Measurements from ENCODE around the gene ACMSD. TPM values are rescaled to one million over a fixed set of nuclear protein-coding genes. Genes with fewer than 3 reads are reported as not detected.

The ACMSD gene
- total and polyA plus RNA-seq, 12 donors = 0.32 to 1.9 (median 0.61) TPM; not detected in 5

DNA sequence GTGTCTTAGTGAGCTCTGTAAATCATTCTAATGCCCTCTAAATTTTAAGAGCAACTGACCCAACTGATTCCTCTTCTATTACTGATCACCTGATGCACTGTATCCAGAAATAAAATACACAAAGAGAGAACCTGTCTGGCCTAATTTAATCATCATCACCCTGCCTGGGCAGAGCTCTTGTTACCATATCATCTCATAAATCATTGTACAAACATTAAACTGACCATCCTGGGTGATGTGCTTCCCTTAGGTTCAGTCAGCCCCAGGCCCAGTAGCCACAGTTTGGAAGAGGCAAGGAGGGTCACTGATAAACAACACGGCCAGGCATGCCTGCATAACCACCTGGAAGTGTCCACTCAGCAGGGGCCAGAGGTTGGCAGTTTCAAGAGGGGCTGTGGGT, 22.7 kb upstream of the ACMSD start:
- Histone ChIP-seq H3K4me3 (no peak overlapping the region), H3K27me3 (no peaks in the 10 kb centered on the region), H3K36me3 (replicated peaks in 1 of 2) (no peaks in the 10 kb centered on the region), H3K4me1 (replicated peaks in 1 of 2) (no peaks in the 10 kb centered on the region), H3K9me3 (replicated peaks in 1 of 3) (no peaks in the 10 kb centered on the region), H3K27ac (no peak overlapping the region)
- intact Hi-C loops (cut with DNase I) = no loop called here
- TF ChIP-seq, protein P1, sequence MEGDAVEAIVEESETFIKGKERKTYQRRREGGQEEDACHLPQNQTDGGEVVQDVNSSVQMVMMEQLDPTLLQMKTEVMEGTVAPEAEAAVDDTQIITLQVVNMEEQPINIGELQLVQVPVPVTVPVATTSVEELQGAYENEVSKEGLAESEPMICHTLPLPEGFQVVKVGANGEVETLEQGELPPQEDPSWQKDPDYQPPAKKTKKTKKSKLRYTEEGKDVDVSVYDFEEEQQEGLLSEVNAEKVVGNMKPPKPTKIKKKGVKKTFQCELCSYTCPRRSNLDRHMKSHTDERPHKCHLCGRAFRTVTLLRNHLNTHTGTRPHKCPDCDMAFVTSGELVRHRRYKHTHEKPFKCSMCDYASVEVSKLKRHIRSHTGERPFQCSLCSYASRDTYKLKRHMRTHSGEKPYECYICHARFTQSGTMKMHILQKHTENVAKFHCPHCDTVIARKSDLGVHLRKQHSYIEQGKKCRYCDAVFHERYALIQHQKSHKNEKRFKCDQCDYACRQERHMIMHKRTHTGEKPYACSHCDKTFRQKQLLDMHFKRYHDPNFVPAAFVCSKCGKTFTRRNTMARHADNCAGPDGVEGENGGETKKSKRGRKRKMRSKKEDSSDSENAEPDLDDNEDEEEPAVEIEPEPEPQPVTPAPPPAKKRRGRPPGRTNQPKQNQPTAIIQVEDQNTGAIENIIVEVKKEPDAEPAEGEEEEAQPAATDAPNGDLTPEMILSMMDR (IDR thresholded peaks at IDR 0.05) = no peak
- no peak for TF ChIP-seq POLR2A (IDR thresholded peaks at IDR 0.05)
- WGBS, 4 donors = 50 to 86% (median 67%) methylated on average over 1 of the region's 1 CpG
- no peak for DNase-seq

DNA sequence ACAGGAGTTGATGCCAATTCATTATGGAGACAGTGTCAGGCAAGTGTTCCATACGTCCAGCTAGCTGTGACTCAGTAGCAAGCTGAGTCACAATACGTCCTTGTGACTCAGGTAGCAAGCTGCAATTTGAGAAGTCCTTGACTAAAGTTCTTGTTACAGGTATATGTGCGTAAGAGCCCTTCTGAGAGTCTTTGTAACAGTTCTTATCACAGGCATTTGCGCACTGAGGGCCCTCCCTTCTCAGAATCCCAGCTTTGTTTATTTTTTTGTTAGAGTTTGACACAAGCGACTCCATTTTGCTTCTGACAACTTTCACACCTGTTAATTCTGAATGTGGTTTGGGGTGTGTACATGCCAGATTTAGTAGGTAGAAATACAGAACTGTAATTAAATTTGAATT, 20.1 kb upstream of the ACMSD start:
- DNase-seq = peak in 1 of 7 donors; percentile 3
- WGBS, 4 donors = 60 to 69% (median 64%) methylated on average over 5 of the region's 5 CpGs
- no peaks in the 10 kb centered on the region for H3K9me3 ChIP-seq (replicated peaks in 1 of 3)

DNA sequence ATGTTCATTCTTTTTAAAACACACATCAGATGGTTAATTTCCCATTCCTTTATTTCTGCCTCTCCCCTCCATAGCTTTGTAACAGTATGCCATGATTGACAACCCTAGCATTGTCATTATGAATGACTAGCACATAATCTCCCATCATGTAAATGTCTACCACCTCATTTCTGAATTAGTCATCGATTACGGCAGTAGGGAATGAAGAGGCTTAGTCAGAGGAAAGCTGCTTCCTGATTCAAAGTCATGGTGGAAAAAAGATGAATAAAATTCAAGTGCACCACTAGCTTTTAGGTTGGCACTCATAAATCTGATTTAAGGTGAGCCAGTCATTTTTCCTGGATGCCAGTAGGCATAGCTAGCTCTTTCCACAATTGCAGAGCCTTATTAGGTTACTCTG, 19.1 kb upstream of the ACMSD start:
- 29 to 51% (median 46%) methylated on average over 2 of the region's 2 CpGs for WGBS, 4 donors
- Histone ChIP-seq H3K9me3 (replicated peaks in 1 of 3) (no peaks in the 10 kb centered on the region), H3K4me1 (replicated peaks in 1 of 2) (no peaks in the 10 kb centered on the region), H3K27me3 (no peaks in the 10 kb centered on the region), H3K4me3 (no peak overlapping the region), H3K36me3 (replicated peaks in 1 of 2) (no peaks in the 10 kb centered on the region), H3K27ac (no peak overlapping the region)
- TF ChIP-seq, protein P1 (IDR thresholded peaks at IDR 0.05) = no peak
- no peak for TF ChIP-seq POLR2A (IDR thresholded peaks at IDR 0.05)
- intact Hi-C loops (cut with DNase I) = no loop called here
- no peak for DNase-seq

More for the DNA sequence above, 20.1 kb upstream of the ACMSD start:
- TF ChIP-seq, protein P1 (IDR thresholded peaks at IDR 0.05) = no peak
- no peak for TF ChIP-seq POLR2A (IDR thresholded peaks at IDR 0.05)
- intact Hi-C loops (cut with DNase I) = no loop called here
- Histone ChIP-seq H3K36me3 (replicated peaks in 1 of 2) (no peaks in the 10 kb centered on the region), H3K27me3 (no peaks in the 10 kb centered on the region), H3K4me3 (no peak overlapping the region), H3K4me1 (replicated peaks in 1 of 2) (no peaks in the 10 kb centered on the region), H3K27ac (no peak overlapping the region)

DNA sequence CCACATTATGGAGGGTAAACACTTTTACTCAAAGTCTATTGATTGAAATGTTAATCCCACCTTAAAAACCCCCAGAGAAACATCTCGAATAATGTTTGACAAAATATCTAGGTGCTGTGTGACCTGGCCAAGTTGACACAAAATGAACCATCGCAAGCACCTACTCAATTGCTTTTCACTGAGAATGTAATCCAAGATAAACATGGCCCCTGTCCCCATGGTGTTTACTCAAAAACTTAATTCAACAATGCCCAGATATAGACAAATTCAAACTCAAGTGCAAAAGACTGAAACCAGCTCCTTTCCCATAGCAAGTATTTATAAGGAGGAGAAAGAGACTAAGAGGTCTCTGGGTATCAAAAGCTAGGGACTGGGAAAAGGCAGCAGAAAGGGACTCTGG, 15.0 kb upstream of the ACMSD start:
- no peaks in the 10 kb centered on the region for H3K4me1 ChIP-seq (replicated peaks in 1 of 2)
- H3K27me3 ChIP-seq = no peaks in the 10 kb centered on the region
- H3K4me3 ChIP-seq = no peak overlapping the region
- no peaks in the 10 kb centered on the region for H3K9me3 ChIP-seq (replicated peaks in 1 of 3)
- H3K36me3 ChIP-seq (replicated peaks in 1 of 2) = no peaks in the 10 kb centered on the region
- H3K27ac ChIP-seq = no peak overlapping the region
- WGBS, 4 donors = 78 to 87% (median 85%) methylated on average over 2 of the region's 2 CpGs
- no peak for DNase-seq
- TF ChIP-seq POLR2A (IDR thresholded peaks at IDR 0.05) = no peak
- TF ChIP-seq, protein P1 (IDR thresholded peaks at IDR 0.05) = no peak
- intact Hi-C loops (cut with DNase I) = no loop called here

Measured in adrenal gland (tissue), 12 donors.